AG09309 (cell line): Measurements from ENCODE around the gene MARCO.

ENCODE experiments used
- DNase-seq: peaks from one replicate; pipeline ENCODE4 v3.0.0-alpha.2; 2010; ENCODE audit warnings: low read depth
- H3K4me3 ChIP-seq: 2 replicates; pipeline ENCODE4 v1.5.1; 2011; ENCODE audit warnings: mild to moderate bottlenecking, low read depth, low read length, moderate library complexity; ENCODE audit not compliant: control insufficient read depth
- CTCF ChIP-seq: IDR thresholded peaks from 2 replicates; pipeline ENCODE4 v1.5.1; 2011; ENCODE audit warnings: mild to moderate bottlenecking, low read depth, low read length, inconsistent platforms; ENCODE audit not compliant: insufficient read depth, control insufficient read depth; ENCODE audit errors: missing control alignments

MARCO gene

GRCh38 chr2:118980022-118980421, 38.0 kb downstream of the MARCO start:
- no peak overlapping the region for H3K4me3 ChIP-seq
- TF ChIP-seq CTCF, result no peak
- DNase-seq, result no peak

- no peak for DNase-seq
- TF ChIP-seq CTCF, result no peak
- no peak overlapping the region for H3K4me3 ChIP-seq
Measured at GRCh38 chr2:118980573-118980972, 38.6 kb downstream of the MARCO start.

DNA sequence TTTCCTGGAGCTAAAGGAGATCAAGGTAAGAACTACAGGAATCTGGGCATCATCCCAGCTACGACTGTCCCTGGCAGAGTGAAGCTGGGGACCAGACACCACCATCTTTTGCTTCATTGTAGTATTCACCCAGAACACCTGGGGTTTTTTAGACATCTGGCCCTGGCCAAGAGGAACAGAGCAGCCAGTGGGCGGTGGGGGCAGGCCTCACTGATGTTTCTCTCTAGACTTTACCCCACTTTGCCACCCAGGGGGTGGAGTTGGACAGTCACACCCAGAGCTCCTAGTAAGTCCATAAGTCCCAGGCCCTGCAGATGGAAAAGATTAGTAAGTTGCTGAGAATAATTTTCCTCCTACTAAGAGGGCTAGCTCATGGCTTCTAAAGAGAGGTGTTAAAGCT, 39.6 kb downstream of the MARCO start:
- H3K4me3 ChIP-seq, result no peak overlapping the region
- no peak for TF ChIP-seq CTCF
- no peak for DNase-seq

GRCh38 chr2:118982039-118982438, 40.0 kb downstream of the MARCO start:
- no peak overlapping the region for H3K4me3 ChIP-seq
- no peak for DNase-seq
- TF ChIP-seq CTCF, result no peak

GRCh38 chr2:118983133-118983532, 41.1 kb downstream of the MARCO start:
- H3K4me3 ChIP-seq, result no peak overlapping the region
- TF ChIP-seq CTCF, result no peak
- no peak for DNase-seq

DNA sequence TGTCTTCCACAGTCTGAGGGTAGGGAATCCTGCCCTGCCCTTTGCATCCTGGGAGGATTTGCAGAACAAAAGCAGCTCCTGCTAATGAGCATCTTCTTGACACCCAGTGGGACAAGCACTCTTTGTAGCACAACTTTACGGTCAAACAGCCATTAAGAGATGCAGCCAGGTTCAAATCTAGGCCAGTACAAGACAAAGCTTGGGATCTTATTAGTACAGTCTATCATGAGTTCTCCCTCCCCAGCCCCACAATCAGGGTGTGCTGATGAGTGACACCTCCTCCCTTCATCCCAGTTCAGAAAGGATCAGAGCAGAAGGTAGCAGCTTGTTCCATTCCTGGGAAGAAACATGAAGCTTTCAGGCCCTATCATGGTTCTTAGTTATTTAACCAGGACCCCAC, 41.9 kb downstream of the MARCO start:
- no peak for DNase-seq
- H3K4me3 ChIP-seq, result no peak overlapping the region
- no peak for TF ChIP-seq CTCF

- no peak for DNase-seq
- no peak for TF ChIP-seq CTCF
- H3K4me3 ChIP-seq, result no peak overlapping the region
Measured at GRCh38 chr2:118986738-118987137, 44.7 kb downstream of the MARCO start.
